Occipital lobe (tissue), 2 donors: ENCODE measurements around the gene PITRM1. TPM values are rescaled to one million over a fixed set of nuclear protein-coding genes. Genes with fewer than 3 reads are reported as not detected.

Experiments used
- DNase-seq: peaks from one replicate; lab custom pipeline; 2025; lab: John Stamatoyannopoulos, UW
- total RNA-seq: library from RNA; depleted of rRNA; stranded (reverse); fragments of >200 nt; gene quantifications from one replicate; pipeline ENCODE4 v1.2.3, GENCODE V29; 2014

PITRM1 gene
- total RNA-seq, 1 donor from 2014 or later: 38.8 TPM

- DNase-seq: no peak
Observed at GRCh38 chr10:3166496-3167290, 5.9 kb downstream of the PITRM1 start.

DNA sequence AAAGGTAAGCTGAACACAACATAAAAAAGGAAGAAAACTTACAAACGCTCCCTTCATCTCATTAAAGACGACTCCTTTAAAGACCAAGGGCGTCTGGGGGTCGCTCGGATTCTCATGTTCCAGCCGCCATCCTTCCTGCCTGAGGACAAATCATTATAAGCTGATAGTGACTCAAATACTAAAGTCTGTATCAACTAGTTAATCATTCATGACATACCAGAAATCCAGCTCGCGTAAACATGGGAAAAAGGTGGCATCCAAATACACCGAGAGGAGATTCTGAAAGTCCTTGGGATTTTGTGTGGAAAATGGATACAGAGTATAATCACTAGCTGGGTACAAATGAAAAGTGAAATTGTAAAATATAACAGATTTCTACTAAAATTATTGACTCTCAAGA lies 7.4 kb downstream of the PITRM1 start:
- DNase-seq: no peak

- DNase-seq: no peak
Observed at GRCh38 chr10:3163879-3164278, 8.7 kb downstream of the PITRM1 start.

DNA sequence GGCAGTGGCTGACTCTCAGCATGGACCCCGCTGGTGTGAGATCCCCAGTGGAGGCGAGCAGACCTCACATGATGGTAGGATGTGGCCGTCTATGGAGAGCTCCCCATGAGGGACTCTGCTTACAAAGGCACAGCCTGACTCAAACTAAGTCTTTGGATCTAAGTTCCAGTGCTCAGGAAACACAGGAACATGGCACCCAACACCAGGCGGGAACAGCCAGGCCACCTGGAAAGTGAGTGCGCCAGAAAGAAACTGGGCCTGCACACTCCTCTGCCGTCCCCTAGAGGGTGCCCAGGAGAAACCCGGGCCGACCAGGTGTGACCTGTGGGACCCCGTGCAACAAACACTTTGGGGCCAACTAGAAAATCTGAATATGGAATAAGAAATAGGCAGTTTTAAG lies 10.0 kb downstream of the PITRM1 start:
- no peak for DNase-seq

- no peak for DNase-seq
Observed at GRCh38 chr10:3159152-3159551, 13.4 kb downstream of the PITRM1 start.

DNA sequence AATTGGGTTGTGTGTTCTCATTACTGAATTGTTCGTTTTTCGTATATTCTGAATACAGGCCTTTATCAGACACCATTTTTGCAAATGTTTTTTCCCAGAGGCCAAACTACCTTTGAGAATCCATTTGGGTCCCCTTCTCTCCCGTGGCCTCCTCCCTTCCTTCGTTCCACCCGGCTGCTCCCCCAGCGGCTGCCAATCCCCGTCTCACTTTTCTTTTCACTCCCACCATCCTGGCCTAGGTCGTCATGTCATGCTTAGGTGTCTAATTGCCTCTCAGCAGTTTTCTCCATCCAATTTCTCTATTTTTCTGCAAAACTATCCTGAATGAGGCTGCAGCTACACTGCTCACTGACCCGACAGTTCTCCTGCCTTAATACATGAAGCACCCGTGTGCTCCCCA lies 17.9 kb downstream of the PITRM1 start:
- no peak for DNase-seq

DNA sequence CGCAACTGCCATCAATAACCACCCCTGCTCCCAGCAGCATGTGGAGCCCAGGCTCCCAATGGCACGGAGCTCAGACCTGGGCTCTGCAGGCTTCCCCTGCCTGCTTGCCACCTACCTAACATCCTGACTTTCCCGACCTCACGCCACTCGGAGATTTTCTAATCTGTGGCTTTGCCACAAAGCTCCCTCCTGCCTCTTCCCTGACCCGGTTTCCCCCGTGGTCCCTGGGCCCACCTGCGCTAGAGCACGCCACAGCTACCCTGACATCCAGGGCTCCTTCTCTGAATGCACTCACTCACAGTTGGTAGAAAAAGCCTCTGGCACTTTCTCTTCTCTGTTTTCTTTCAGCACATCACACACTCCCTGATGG lies 20.0 kb downstream of the PITRM1 start:
- DNase-seq: no peak

GRCh38 chr10:3151889-3152565 lies 20.6 kb downstream of the PITRM1 start:
- no peak for DNase-seq

DNA sequence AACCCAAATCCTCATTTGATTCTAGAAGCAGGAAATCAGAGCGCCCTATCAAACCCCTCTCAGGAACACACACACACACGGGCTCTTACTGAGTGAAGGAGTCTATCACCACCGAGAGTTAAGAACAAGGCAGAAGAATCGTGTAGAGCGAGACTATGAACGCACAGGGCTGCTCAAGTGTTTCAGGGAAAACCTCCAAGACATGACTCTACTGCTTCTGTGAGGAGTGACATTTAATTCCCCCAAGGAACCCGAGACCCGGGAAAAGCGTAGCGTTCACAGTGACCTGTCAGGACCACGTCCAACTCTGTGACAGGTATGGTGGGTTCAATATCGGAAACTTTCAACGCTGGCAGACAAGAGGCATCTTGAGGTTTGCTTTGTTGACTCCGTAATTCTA lies 21.6 kb downstream of the PITRM1 start:
- DNase-seq: no peak

DNA sequence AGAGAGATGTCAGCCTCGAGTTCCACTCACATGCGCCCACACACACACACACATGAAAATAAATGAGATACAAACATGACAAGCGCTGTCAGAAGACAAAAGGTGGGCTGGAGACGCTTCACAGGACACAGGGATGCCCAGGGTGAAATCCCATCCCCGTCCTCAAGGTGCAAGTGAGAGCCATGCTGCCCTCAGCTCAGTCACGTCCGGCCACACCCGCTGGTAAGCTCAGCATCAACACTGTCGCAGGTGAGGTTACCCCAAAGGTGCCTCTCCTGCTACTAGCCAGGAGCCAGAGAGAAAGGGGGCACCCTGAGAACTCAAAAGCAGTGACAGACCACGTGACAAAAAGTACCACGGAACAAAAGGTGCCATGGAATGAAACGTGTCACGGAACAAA lies 22.2 kb downstream of the PITRM1 start:
- no peak for DNase-seq

DNA sequence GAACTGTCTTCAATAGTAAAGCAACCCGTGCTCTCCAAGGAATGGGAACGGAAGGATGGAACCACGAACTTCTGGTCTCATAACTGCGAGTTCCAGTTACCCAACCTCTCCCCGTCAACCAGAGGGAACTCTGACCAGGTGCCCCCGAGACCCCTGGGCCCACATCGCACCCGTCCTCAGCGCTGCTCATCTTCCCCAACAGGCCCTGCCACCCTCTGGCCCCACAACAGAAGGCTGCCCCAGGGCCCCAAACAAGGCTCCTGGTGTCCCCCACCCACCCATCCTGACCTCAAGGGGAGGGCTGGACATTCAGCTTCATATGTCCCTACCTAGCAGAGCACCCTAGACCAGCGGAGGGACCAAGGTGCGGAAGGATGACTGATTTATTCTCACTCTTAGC lies 22.7 kb downstream of the PITRM1 start:
- no peak for DNase-seq

GRCh38 chr10:3148994-3149393 lies 23.6 kb downstream of the PITRM1 start:
- DNase-seq: no peak

GRCh38 chr10:3148041-3148440 lies 24.5 kb downstream of the PITRM1 start:
- no peak for DNase-seq

DNA sequence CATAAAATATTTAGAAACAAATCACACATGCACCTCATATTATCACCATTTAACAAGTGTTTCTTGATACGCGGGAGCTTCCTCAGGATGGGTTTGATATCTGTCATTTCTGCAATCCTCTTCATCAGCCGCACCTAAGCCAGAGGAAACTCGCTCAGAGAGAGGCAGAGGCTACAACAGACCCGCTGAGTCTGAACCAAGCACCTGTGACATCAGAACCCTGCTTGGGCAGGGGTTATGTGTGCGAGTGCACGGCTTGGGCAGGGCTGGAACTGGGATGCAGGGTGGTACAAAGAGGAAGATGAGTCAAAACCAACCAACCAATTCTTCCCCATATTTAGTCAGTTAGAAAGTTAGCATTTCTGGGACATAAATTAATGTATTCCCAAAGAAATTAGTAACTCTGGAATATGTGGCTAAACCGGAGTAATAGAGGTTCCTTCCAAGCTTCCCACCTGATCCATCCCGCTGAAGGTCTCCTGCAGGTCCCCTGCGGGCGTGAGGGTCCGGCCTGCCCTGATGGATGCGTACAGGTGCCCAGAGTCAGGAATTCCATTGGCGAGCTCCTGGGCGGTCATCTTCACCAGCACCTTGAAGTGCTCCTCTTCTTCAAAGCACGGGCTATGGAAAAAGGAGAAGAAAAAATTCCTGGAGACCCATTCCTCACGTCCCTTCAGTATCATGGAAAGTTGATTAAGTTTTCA lies 25.3 kb downstream of the PITRM1 start:
- no peak for DNase-seq

DNA sequence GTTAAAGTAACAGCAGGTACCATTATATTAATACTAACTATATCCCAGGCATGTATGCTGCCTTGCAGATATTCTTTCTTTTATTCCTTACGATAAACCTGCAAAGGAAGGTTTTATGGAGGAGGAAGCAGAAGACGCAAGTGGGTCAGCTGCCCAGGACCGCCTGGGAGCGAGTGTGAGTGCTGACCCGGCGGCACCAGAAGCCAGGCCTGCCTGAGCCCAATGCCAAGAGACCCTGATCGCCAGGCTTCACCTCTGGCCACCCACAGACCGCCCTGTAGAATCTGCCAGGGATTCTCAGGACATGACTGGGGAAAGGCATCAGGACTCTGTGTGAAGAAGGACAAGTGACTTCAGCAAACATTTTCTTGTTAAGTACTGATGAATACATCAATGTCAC lies 26.3 kb downstream of the PITRM1 start:
- no peak for DNase-seq

DNA sequence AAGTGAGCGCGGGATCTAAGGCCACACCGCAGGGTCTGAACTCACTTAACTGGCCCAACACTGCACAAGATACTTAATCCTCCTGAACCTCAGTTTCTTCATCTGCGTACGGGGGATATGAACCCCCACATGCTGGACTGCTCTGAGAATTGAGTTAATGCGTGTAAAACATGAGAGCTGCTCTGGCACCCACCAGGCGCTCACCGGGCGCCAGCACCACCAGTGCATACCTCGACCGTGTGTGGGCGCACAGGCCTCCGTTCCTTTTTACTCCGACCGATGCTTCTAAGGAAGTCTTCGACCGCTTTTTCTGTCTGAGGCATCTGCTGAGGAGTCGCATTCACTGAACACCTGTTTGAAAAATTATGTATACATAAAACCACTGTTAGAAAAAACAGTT lies 27.2 kb downstream of the PITRM1 start:
- no peak for DNase-seq

DNA sequence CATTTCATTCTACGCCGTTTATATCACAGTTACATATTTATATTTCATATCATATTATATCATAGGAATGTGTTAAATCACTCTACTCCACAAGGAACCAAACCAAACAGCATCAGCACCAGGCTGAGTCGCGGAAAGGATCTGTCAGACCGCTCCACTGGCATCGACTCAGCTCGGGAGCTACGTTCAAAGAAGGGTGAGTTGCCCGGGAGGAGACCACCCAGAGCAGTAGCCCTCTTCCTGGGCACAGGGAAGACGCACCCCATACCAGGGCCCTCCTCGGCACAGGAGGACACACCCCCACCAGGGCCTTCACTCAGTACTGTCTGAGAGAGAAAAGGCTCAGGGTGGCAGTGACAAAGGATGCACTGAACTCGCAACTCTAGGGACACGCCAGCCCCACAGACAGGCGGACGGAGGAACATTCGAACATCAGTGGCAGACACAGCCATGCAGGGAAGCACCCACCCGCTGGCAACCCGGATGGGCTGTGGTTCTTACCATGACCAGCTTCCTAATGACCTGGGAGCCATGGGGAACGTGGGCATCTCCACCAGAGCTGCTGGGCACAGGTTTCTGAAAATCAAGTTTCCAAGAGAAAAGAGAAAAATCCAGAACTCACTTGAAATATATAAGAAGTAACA lies 28.7 kb downstream of the PITRM1 start:
- DNase-seq: no peak

DNA sequence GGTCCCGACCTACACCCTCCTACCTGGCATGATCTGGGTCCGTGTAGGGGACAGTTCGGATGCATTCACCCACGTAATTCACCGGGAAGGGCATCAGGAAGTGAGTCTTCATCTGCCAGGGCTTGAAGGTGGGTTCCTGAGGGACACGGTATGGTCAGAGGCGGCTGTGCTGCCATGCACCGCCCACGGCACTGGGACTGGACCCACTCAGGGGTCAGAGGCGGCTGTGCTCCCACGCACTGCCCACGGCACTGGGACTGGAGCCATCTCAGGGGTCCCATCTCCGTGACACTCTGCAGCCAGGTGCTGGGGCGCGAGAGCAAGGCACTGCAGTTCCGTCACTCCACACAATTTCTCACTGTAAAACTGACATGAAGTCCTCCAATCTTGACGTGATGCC lies 29.2 kb downstream of the PITRM1 start:
- DNase-seq: no peak

GRCh38 chr10:3142146-3142875 lies 30.3 kb downstream of the PITRM1 start:
- DNase-seq: no peak

- DNase-seq: no peak
Observed at GRCh38 chr10:3141351-3142005, 31.1 kb downstream of the PITRM1 start.

DNA sequence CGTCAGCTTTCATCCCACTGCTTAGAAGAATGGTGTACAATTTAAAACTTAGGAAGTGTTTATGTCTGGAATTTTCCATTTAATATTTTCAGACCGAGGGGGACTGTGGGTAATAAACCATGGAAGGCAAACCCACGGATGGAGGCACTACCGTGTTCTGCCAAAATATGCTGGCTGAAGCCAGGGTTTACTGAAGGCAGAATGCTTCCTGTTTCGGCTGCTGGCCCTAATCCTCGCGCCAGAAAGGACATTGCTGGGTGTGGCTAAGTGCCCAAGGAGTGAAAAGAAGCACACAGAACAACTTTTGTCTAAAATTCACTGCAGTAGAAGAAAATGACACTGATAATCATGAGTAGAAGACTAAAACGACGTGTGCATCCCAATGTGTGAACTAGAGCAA lies 32.3 kb downstream of the PITRM1 start:
- DNase-seq: no peak
